ENCODE measurements around the gene GRIK5. TPM values are rescaled to one million over a fixed set of nuclear protein-coding genes. Genes with fewer than 3 reads are reported as not detected.
A peak's percentile ranks its signal among the peaks of the same experiment; 100 is the strongest.

Gene GRIK5
- polyA plus RNA-seq, 1 donor (not counting 4 experiments of a cell fraction or from before 2014, with no cell fraction given): 0.17 TPM

GRCh38 chr19:41951686-41952172 is 118.3 kb downstream of the GRIK5 start:
- Histone ChIP-seq H3K79me2 (ENCODE audit: control insufficient read depth, insufficient read depth, low read length) (no peaks in the 10 kb centered on the region), H3K9me3 (ENCODE audit: control insufficient read depth, low read depth, low read length) (no peaks in the 10 kb centered on the region), H3K27ac (ENCODE audit: control insufficient read depth, insufficient read depth, low read length) (no peak overlapping the region), H2AFZ (ENCODE audit: control insufficient read depth, low read length) (peak overlapping the region; percentile 76), H3K36me3 (ENCODE audit: control insufficient read depth in 2 of 2, extremely low read depth in 1 of 2, insufficient read depth in 2 of 2, low read length in 2 of 2) (peaks cover 0 to 6% of the 10 kb centered on the region in 2 experiments), H3K4me1 (ENCODE audit: control insufficient read depth, extremely low read depth, insufficient read depth, low read length) (no peaks in the 10 kb centered on the region), H4K20me1 (ENCODE audit: control insufficient read depth, extremely low read depth, insufficient read depth, low read length) (no peaks in the 10 kb centered on the region), H3K27me3 (ENCODE audit: control insufficient read depth, extremely low read depth, insufficient read depth, low read length) (no peaks in the 10 kb centered on the region), H3K4me3 (ENCODE audit: control insufficient read depth in 2 of 3, extremely low read depth in 1 of 3, insufficient read depth in 2 of 3, low read depth in 1 of 3, low read length in 3 of 3) (no peak overlapping the region), H3K9me1 (ENCODE audit: control insufficient read depth, extremely low read depth, insufficient read depth, low read length) (no peaks in the 10 kb centered on the region), H3K4me2 (ENCODE audit: control insufficient read depth, extremely low read depth, insufficient read depth, low read depth, low read length) (peak overlapping the region; percentile 70), H3K9ac (ENCODE audit: control insufficient read depth, extremely low read depth, insufficient read depth, low read length) (no peak overlapping the region)
- peak; percentile 35 for DNase-seq (ENCODE audit: low read depth, low spot score)
- peak; percentile 43 for FAIRE-seq
- dilution Hi-C loops (cut with MboI; ENCODE audit: extremely low pct_ligation_motif_present, low sequenced_read_pairs): no loop called here
- peak; percentile 94 to 99 (median 98) for TF ChIP-seq CTCF (optimal IDR thresholded peaks at IDR 0.05 in 1 of 3, IDR thresholded peaks at IDR 0.05 in 1 of 3, conservative IDR thresholded peaks at IDR 0.05 in 1 of 3; ENCODE audit: extremely low read depth in 1 of 3, insufficient read depth in 2 of 3, low read length in 3 of 3)
- no peak for TF ChIP-seq EZH2 (IDR thresholded peaks at IDR 0.05; ENCODE audit: low read length)

Other genes with a start within 250 kb of the GRIK5 start
- not detected in 3 replicates for gene LYPD4, start 225.5 kb downstream of the GRIK5 start, polyA plus RNA-seq
- gene DMRTC2, start 225.2 kb downstream of the GRIK5 start, polyA plus RNA-seq: not detected in 3 replicates
- 2,269 to 3,039 TPM (median 2,290 TPM) in 3 replicates for gene RPS19, start 210.0 kb downstream of the GRIK5 start, polyA plus RNA-seq
- gene CD79A, start 192.9 kb downstream of the GRIK5 start, polyA plus RNA-seq: 0.07 to 0.19 TPM (median 0.14 TPM) in 3 replicates
- 30.5 to 58.4 TPM (median 43.1 TPM) in 3 replicates for gene ARHGEF1, start 187.0 kb downstream of the GRIK5 start, polyA plus RNA-seq
- not detected in 3 replicates for gene ERFL, start 141.8 kb downstream of the GRIK5 start, polyA plus RNA-seq
- 107 to 232 TPM (median 132 TPM) in 3 replicates for gene RABAC1, start 110.9 kb downstream of the GRIK5 start, polyA plus RNA-seq
- 0.05 to 0.09 TPM in 2 of 3 replicates, not detected in the other for gene ATP1A3, start 76.0 kb downstream of the GRIK5 start, polyA plus RNA-seq
- gene ZNF574, start 6.0 kb upstream of the GRIK5 start, polyA plus RNA-seq: 6.8 to 14.7 TPM (median 13.1 TPM) in 3 replicates
- 7.0 to 9.6 TPM (median 7.1 TPM) in 3 replicates for gene POU2F2, start 62.2 kb upstream of the GRIK5 start, polyA plus RNA-seq
- gene DEDD2, start 147.5 kb upstream of the GRIK5 start, polyA plus RNA-seq: 17.1 to 29.8 TPM (median 20.8 TPM) in 3 replicates
- 5.0 to 9.3 TPM (median 5.4 TPM) in 3 replicates for gene ZNF526, start 150.1 kb upstream of the GRIK5 start, polyA plus RNA-seq
- gene GSK3A, start 172.4 kb upstream of the GRIK5 start, polyA plus RNA-seq: 36.9 to 53.3 TPM (median 42.5 TPM) in 3 replicates
- gene ERF, start 184.9 kb upstream of the GRIK5 start, polyA plus RNA-seq: 75.4 to 87.4 TPM (median 83.5 TPM) in 3 replicates
- 3.1 to 11.1 TPM (median 3.8 TPM) in 3 replicates for gene CIC, start 199.0 kb upstream of the GRIK5 start, polyA plus RNA-seq
- 0.25 to 0.88 TPM (median 0.35 TPM) in 3 replicates for gene PRR19, start 231.9 kb upstream of the GRIK5 start, polyA plus RNA-seq
- 27.6 to 55.4 TPM (median 28.3 TPM) in 3 replicates for gene PAFAH1B3, start 232.4 kb upstream of the GRIK5 start, polyA plus RNA-seq
- gene TMEM145, start 243.1 kb upstream of the GRIK5 start, polyA plus RNA-seq: not detected in 3 replicates